ENCODE results near the gene MET. TPM values are rescaled to one million over a fixed set of nuclear protein-coding genes. Genes with fewer than 3 reads are reported as not detected.

The MET gene
- total and polyA plus RNA-seq, 2 of the 13 experiments (the other 11 are each of a cell fraction or from before 2014, with no cell fraction given), result 21.8 to 31.5 TPM

DNA sequence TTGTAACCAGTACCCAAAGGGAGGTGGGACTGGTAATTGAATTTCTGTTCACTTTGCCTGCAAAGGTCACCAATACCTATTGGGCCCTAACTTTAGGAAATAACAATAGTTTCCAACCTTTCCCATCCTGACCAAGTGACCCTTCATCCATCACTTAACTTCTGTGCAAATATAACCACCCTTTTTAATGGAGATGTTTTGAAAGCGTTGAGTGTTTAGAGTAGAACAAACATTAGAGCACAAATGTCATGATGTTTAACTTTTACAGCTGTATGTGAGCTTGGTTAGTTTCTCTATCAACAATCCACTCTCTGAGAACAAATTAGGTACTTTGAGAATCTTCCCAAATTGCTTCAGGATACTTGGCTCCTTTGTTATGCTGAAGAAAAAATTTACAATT is 66.4 kb downstream of the MET start (continued):
- TF ChIP-seq ZBTB25 (CRISPR knock-in tag; IDR thresholded peaks at IDR 0.05) (no peak), ZNF382 (CRISPR knock-in tag; IDR thresholded peaks at IDR 0.05; ENCODE audit: borderline replicate concordance) (no peak), FOXO1 (CRISPR knock-in tag; IDR thresholded peaks at IDR 0.05) (no peak; the same call in 1 of the 2 replicates), AGO2 (optimal IDR thresholded peaks at IDR 0.05; ENCODE audit: low read depth, low read length) (no peak), ZGPAT (CRISPR knock-in tag; IDR thresholded peaks at IDR 0.05) (peak; percentile 24; the same call in 1 of the 2 replicates), SOX13 (IDR thresholded peaks at IDR 0.05) (no peak), SOX13 (CRISPR knock-in tag; conservative IDR thresholded peaks at IDR 0.05 in 1 of 2, IDR thresholded peaks at IDR 0.05 in 1 of 2) (peak in 1 of 2 experiments; percentile 90; a peak in 2 of 4 replicates), ARID4A (CRISPR knock-in tag; IDR thresholded peaks at IDR 0.05; ENCODE audit: borderline replicate concordance) (no peak), FOXP1 (IDR thresholded peaks at IDR 0.05) (no peak), FOXP1 (CRISPR knock-in tag; IDR thresholded peaks at IDR 0.05) (peak; percentile 72; the same call in 1 of the 2 replicates), HIVEP1 (CRISPR knock-in tag; IDR thresholded peaks at IDR 0.05) (no peak), ZFP90 (CRISPR knock-in tag; IDR thresholded peaks at IDR 0.05; ENCODE audit: borderline replicate concordance) (no peak), ZNF276 (CRISPR knock-in tag; IDR thresholded peaks at IDR 0.05; ENCODE audit: low read depth) (no peak)
- TF ChIP-seq, protein P1, sequence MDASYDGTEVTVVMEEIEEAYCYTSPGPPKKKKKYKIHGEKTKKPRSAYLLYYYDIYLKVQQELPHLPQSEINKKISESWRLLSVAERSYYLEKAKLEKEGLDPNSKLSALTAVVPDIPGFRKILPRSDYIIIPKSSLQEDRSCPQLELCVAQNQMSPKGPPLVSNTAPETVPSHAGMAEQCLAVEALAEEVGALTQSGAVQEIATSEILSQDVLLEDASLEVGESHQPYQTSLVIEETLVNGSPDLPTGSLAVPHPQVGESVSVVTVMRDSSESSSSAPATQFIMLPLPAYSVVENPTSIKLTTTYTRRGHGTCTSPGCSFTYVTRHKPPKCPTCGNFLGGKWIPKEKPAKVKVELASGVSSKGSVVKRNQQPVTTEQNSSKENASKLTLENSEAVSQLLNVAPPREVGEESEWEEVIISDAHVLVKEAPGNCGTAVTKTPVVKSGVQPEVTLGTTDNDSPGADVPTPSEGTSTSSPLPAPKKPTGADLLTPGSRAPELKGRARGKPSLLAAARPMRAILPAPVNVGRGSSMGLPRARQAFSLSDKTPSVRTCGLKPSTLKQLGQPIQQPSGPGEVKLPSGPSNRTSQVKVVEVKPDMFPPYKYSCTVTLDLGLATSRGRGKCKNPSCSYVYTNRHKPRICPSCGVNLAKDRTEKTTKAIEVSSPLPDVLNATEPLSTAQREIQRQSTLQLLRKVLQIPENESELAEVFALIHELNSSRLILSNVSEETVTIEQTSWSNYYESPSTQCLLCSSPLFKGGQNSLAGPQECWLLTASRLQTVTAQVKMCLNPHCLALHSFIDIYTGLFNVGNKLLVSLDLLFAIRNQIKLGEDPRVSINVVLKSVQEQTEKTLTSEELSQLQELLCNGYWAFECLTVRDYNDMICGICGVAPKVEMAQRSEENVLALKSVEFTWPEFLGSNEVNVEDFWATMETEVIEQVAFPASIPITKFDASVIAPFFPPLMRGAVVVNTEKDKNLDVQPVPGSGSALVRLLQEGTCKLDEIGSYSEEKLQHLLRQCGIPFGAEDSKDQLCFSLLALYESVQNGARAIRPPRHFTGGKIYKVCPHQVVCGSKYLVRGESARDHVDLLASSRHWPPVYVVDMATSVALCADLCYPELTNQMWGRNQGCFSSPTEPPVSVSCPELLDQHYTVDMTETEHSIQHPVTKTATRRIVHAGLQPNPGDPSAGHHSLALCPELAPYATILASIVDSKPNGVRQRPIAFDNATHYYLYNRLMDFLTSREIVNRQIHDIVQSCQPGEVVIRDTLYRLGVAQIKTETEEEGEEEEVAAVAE (CRISPR knock-in tag; IDR thresholded peaks at IDR 0.05; ENCODE audit: borderline replicate concordance), result no peak

Measured in HepG2 (cell line).